HCT116 (cell line): Measurements from ENCODE around the gene JDP2. TPM values are rescaled to one million over a fixed set of nuclear protein-coding genes. Genes with fewer than 3 reads are reported as not detected.

ENCODE experiments used
- ATAC-seq: fragments of 200-7000 bp; cut with Tn5 transposase; 2 replicates; pipeline ENCODE4 v1.9.1; 2020; ENCODE audit warnings: mild to moderate bottlenecking, moderate library complexity
- BruUV-seq: library from RNA; stranded (reverse); fragments of 400-500 nt; replicated peaks from 2 replicates; lab custom pipeline; 2021; lab: Mats Ljungman, UMichigan
- CTCF ChIA-PET: fragments of 300-600 bp; sonication (Branson Sonifier 250); formaldehyde crosslinking; loops from one replicate; lab custom pipeline; 2021; ENCODE audit warnings: antibody characterized with exemption; lab: Charles Lee
- POLR2A ChIA-PET: fragments of 300-600, 350-600 bp; sonication (Branson Sonifier 250); formaldehyde crosslinking; loops from one replicate; lab custom pipeline; 2021; ENCODE audit warnings: antibody characterized with exemption; lab: Charles Lee
- RAD21 ChIA-PET, 2 experiments: fragments of 300-600 bp; sonication (Branson Sonifier 250); formaldehyde crosslinking; loops; one replicate each; lab custom pipeline; 2023; ENCODE audit warnings: low total read pairs in 2 of 2; ENCODE audit not compliant: uncharacterized antibody in 2 of 2, unreplicated experiment in 2 of 2, low non-redundant PET in 1 of 2; lab: Charles Lee
- DNase-seq: peaks from one replicate; pipeline ENCODE4 v3.0.0-alpha.2; 2010; ENCODE audit warnings: low read depth, low spot score
- H2AFZ ChIP-seq: fragments of 200-600 bp; shearing (Covaris generic), sonication (generic); 2 replicates; pipeline ENCODE4 v1.6.1; 2017; ENCODE audit warnings: low read depth, mixed run types, mixed read lengths, antibody characterized with exemption, low read length; ENCODE audit not compliant: poor library complexity, severe bottlenecking
- H3K27ac ChIP-seq: 2 replicates; pipeline ENCODE4 v1.5.1; 2012; ENCODE audit warnings: low read depth, low read length
- H3K27me3 ChIP-seq: fragments of 200-600 bp; sonication (generic); 2 replicates; pipeline ENCODE4 v1.6.1; 2016; ENCODE audit warnings: mixed run types, low read length, mixed read lengths; ENCODE audit not compliant: insufficient read depth
- H3K36me3 ChIP-seq, 2 experiments: fragments of 200-500 bp in 1 of 2; fragments of 200-600 bp in 1 of 2; sonication (Bioruptor generic) in 1 of 2; sonication (generic) in 1 of 2; 2 replicates each; pipeline versions ENCODE4 v1.5.1 to v1.6.1; 2014 to 2016; ENCODE audit warnings: low read length in 2 of 2, inconsistent platforms in 1 of 2, mixed read lengths in 1 of 2, mixed run types in 1 of 2; ENCODE audit not compliant: insufficient read depth in 2 of 2, control insufficient read depth in 1 of 2
- H3K4me1 ChIP-seq, 2 experiments: fragments of 200-600 bp in 1 of 2; sonication (generic) in 1 of 2; 2 replicates each; pipeline versions ENCODE4 v1.5.1 to v1.6.1; 2012 to 2017; ENCODE audit warnings: low read length in 2 of 2, inconsistent platforms in 1 of 2, mild to moderate bottlenecking in 1 of 2, mixed read lengths in 1 of 2, mixed run types in 1 of 2, moderate library complexity in 1 of 2; ENCODE audit not compliant: insufficient read depth in 2 of 2, control insufficient read depth in 1 of 2
- H3K4me2 ChIP-seq: fragments of 200-600 bp; sonication (generic); 2 replicates; pipeline ENCODE4 v1.6.1; 2017; ENCODE audit warnings: mixed run types, low read length, mixed read lengths
- H3K4me3 ChIP-seq, 2 experiments: fragments of 200-600 bp in 1 of 2; sonication (generic) in 1 of 2; replicated peaks in 1 of 2; 2 replicates each; pipeline ENCODE4 v1.5.1; 2011 to 2016; ENCODE audit warnings: low read length in 2 of 2, control low read depth in 1 of 2, low read depth in 1 of 2, mild to moderate bottlenecking in 1 of 2, mixed read lengths in 1 of 2, mixed run types in 1 of 2
- H3K79me2 ChIP-seq: fragments of 200-600 bp; sonication (generic); 2 replicates; pipeline ENCODE4 v1.6.1; 2017; ENCODE audit warnings: mild to moderate bottlenecking, mixed run types, low read length, moderate library complexity, mixed read lengths; ENCODE audit not compliant: insufficient read depth
- H3K9ac ChIP-seq: fragments of 200-600 bp; sonication (generic); 2 replicates; pipeline ENCODE4 v1.6.1; 2016; ENCODE audit warnings: low read length, mixed read lengths
- H3K9me2 ChIP-seq: fragments of 200-600 bp; sonication (generic), shearing (Covaris generic); 2 replicates; pipeline ENCODE4 v1.6.1; 2017; ENCODE audit warnings: mixed run types, mild to moderate bottlenecking, moderate library complexity; ENCODE audit not compliant: insufficient read depth
- H3K9me3 ChIP-seq, 2 experiments: fragments of 200-500 bp in 1 of 2; fragments of 200-600 bp in 1 of 2; sonication (Bioruptor generic) in 1 of 2; sonication (generic) in 1 of 2; 2 replicates each; pipeline ENCODE4 v1.6.1; 2014 to 2017; ENCODE audit warnings: low read length in 2 of 2, mixed read lengths in 2 of 2, inconsistent platforms in 1 of 2, low read depth in 1 of 2, mild to moderate bottlenecking in 1 of 2, mixed run types in 1 of 2, moderate library complexity in 1 of 2; ENCODE audit not compliant: control insufficient read depth in 1 of 2, insufficient read depth in 1 of 2
- H4K20me1 ChIP-seq: fragments of 200-600 bp; sonication (generic), shearing (Covaris generic); 2 replicates; pipeline ENCODE4 v1.6.1; 2017; ENCODE audit warnings: mixed run types, mild to moderate bottlenecking, moderate library complexity; ENCODE audit not compliant: insufficient read depth
- ATF3 ChIP-seq: IDR thresholded peaks from 2 replicates; pipeline ENCODE4 v1.6.1; 2012
- CEBPB ChIP-seq: IDR thresholded peaks from 2 replicates; pipeline ENCODE4 v1.6.1; 2012; ENCODE audit warnings: low read depth
- JUND ChIP-seq: IDR thresholded peaks from 2 replicates; pipeline ENCODE4 v1.6.1; 2012
- POLR2A ChIP-seq: IDR thresholded peaks from 2 replicates; pipeline ENCODE4 v1.7.0; 2011; ENCODE audit warnings: borderline replicate concordance; ENCODE audit not compliant: insufficient read depth, insufficient read length; ENCODE audit errors: extremely low read depth
- RAD21 ChIP-seq: IDR thresholded peaks from 2 replicates; pipeline ENCODE4 v1.6.1; 2012; ENCODE audit warnings: low read depth, mild to moderate bottlenecking
- REST ChIP-seq: IDR thresholded peaks from 2 replicates; pipeline ENCODE4 v1.6.1; 2012; ENCODE audit warnings: low read depth
- SP1 ChIP-seq: IDR thresholded peaks from 2 replicates; pipeline ENCODE4 v1.6.1; 2012; ENCODE audit warnings: low read depth
- TCF7L2 ChIP-seq: IDR thresholded peaks from 2 replicates; pipeline ENCODE4 v1.7.0; 2011; ENCODE audit warnings: borderline replicate concordance, inconsistent platforms; ENCODE audit not compliant: insufficient read depth, insufficient read length; ENCODE audit errors: extremely low read depth
- YY1 ChIP-seq: IDR thresholded peaks from 2 replicates; pipeline ENCODE4 v1.6.1; 2011; ENCODE audit warnings: low read length, low read depth, moderate library complexity, mild to moderate bottlenecking; ENCODE audit not compliant: insufficient replicate concordance; ENCODE audit errors: extremely low read depth
- ZBTB33 ChIP-seq: IDR thresholded peaks from 2 replicates; pipeline ENCODE4 v1.6.1; 2011; ENCODE audit warnings: mild to moderate bottlenecking, low read length, moderate library complexity; ENCODE audit not compliant: insufficient replicate concordance; ENCODE audit errors: extremely low read depth
- ZFX ChIP-seq: fragments of 450-650 bp; IDR thresholded peaks from 2 replicates; pipeline ENCODE4 v1.6.1; 2017
- ZNF274 ChIP-seq: fragments of 200-500 bp; sonication (Bioruptor generic); IDR thresholded peaks from 2 replicates; pipeline ENCODE4 v1.6.1; 2014; ENCODE audit warnings: mild to moderate bottlenecking, low read depth, low read length, inconsistent platforms
- intact Hi-C: fragments of 100-400 bp; cut with micrococcal nuclease; formaldehyde crosslinking; loops from 2 replicates; pipeline ENCODE4 v1.10.0; 2022
- total RNA-seq: library from RNA; stranded (reverse); gene quantifications from one replicate; pipeline ENCODE4 v1.2.1, GENCODE V29; 2021; ENCODE audit not compliant: unreplicated experiment

The JDP2 gene
- total RNA-seq, 1 experiment from 2014 or later = 25.4 TPM

- ATAC-seq = no peak
- RAD21 ChIA-PET = no interaction called here
- no peaks in the 10 kb centered on the region for H3K4me1 ChIP-seq
- H3K27me3 ChIP-seq = no peaks in the 10 kb centered on the region
- H2AFZ ChIP-seq = no peak overlapping the region
- no peaks in the 10 kb centered on the region for H3K79me2 ChIP-seq
- intact Hi-C loops = no loop called here
- H3K4me2 ChIP-seq = no peak overlapping the region
- no peaks in the 10 kb centered on the region for H3K36me3 ChIP-seq
- TF ChIP-seq RAD21 = no peak
- no peak for TF ChIP-seq REST
- no peak for TF ChIP-seq CEBPB
- no peak for TF ChIP-seq POLR2A
- TF ChIP-seq ZNF274 = no peak
- TF ChIP-seq ZBTB33 = no peak
- no peak for TF ChIP-seq YY1
- TF ChIP-seq ATF3 = no peak
- TF ChIP-seq JUND = no peak
- TF ChIP-seq SP1 = no peak
- no peak for TF ChIP-seq TCF7L2
- no peak for TF ChIP-seq ZFX
- H3K9ac ChIP-seq = no peak overlapping the region
- no peaks in the 10 kb centered on the region for H4K20me1 ChIP-seq
- POLR2A ChIA-PET = no interaction called here
- no peak overlapping the region for H3K4me3 ChIP-seq
- H3K27ac ChIP-seq = no peak overlapping the region
- H3K9me3 ChIP-seq = no peaks in the 10 kb centered on the region
- H3K9me2 ChIP-seq = no peaks in the 10 kb centered on the region
- DNase-seq = no peak
- BruUV-seq = no TSS peak
- CTCF ChIA-PET = no interaction called here
Measured at GRCh38 chr14:75467763-75468162, 39.9 kb downstream of the JDP2 start.
